BJ (cell line): ENCODE measurements around the gene OMA1. TPM values are rescaled to one million over a fixed set of nuclear protein-coding genes. Genes with fewer than 3 reads are reported as not detected.
A peak's percentile ranks its signal among the peaks of the same experiment; 100 is the strongest.
"Not testable (repeated sequence)": the region's sequence is repeated elsewhere in the genome, so short reads cannot be mapped to it uniquely, and the experiment has no call there.

Experiments
- CTCF ChIA-PET: fragments of 350-600 bp; formaldehyde crosslinking; extraction: SDS; loops from one replicate; lab custom pipeline; 2021; ENCODE audit warnings: antibody characterized with exemption, inconsistent platforms; lab: Yijun Ruan, JAX
- POLR2A ChIA-PET: fragments of 300-600 bp; sonication (Branson Sonifier 250); formaldehyde crosslinking; extraction: SDS; loops from one replicate; lab custom pipeline; 2021; ENCODE audit warnings: antibody characterized with exemption; lab: Charles Lee
- DNase-seq: peaks from one replicate; pipeline ENCODE4 v3.0.0-alpha.2; 2011; ENCODE audit warnings: low read depth
- H3K27me3 ChIP-seq: 2 replicates; pipeline ENCODE4 v1.6.0; 2011; ENCODE audit warnings: low read length; ENCODE audit not compliant: control insufficient read depth, insufficient read depth
- H3K36me3 ChIP-seq: 2 replicates; pipeline ENCODE4 v1.5.1; 2011; ENCODE audit warnings: low read length; ENCODE audit not compliant: control insufficient read depth, insufficient read depth
- H3K4me3 ChIP-seq: 2 replicates; pipeline ENCODE4 v1.5.1; 2011; ENCODE audit warnings: low read depth, mild to moderate bottlenecking, control low read depth, low read length
- polyA plus RNA-seq: library from polyadenylated mRNA; depleted of rRNA; stranded (reverse); fragments of >200 nt; gene quantifications from 2 replicates; pipeline ENCODE4 v1.2.3, GENCODE V29; 2011
- TF ChIP-seq, protein P1 (sequence below): IDR thresholded peaks from 2 replicates; pipeline ENCODE4 v1.5.1; 2011; ENCODE audit warnings: low read depth, mild to moderate bottlenecking, control low read depth, inconsistent platforms, low read length, moderate library complexity; ENCODE audit not compliant: insufficient read depth

The OMA1 gene
- polyA plus RNA-seq, 1 experiment: 8.4 TPM

DNA sequence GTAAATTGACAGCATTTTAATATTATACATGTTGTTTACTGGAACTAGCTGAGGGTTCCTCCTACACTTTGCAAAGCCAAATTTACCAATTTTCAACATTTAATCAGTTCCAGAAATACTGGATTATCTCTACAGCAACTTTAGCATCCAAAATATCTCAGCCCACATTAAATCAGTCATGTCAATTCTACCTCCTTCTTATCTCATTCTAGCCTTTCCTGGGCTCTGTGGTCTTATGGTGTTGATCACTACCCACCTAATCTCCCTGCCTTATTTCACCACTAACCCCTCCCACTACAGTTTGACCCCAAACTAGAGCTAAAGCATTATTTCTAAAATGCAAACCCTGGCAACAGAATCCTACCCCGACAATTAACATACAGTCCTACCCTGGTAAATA, 3.3 kb downstream of the OMA1 start:
- ChIA-PET CTCF (interaction anchor here (0.8 to 2.0 kb wide), 3 partner anchors 23 to 109 kb away, joined by 3 to 12 read pairs (median 5); no protein-coding TSS in a partner anchor), POLR2A (no interaction called here)
- H3K36me3 ChIP-seq: no peaks in the 10 kb centered on the region
- no peak for DNase-seq
- no peak overlapping the region for H3K4me3 ChIP-seq
- TF ChIP-seq, protein P1, sequence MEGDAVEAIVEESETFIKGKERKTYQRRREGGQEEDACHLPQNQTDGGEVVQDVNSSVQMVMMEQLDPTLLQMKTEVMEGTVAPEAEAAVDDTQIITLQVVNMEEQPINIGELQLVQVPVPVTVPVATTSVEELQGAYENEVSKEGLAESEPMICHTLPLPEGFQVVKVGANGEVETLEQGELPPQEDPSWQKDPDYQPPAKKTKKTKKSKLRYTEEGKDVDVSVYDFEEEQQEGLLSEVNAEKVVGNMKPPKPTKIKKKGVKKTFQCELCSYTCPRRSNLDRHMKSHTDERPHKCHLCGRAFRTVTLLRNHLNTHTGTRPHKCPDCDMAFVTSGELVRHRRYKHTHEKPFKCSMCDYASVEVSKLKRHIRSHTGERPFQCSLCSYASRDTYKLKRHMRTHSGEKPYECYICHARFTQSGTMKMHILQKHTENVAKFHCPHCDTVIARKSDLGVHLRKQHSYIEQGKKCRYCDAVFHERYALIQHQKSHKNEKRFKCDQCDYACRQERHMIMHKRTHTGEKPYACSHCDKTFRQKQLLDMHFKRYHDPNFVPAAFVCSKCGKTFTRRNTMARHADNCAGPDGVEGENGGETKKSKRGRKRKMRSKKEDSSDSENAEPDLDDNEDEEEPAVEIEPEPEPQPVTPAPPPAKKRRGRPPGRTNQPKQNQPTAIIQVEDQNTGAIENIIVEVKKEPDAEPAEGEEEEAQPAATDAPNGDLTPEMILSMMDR: no peak
- H3K27me3 ChIP-seq: no peaks in the 10 kb centered on the region

DNA sequence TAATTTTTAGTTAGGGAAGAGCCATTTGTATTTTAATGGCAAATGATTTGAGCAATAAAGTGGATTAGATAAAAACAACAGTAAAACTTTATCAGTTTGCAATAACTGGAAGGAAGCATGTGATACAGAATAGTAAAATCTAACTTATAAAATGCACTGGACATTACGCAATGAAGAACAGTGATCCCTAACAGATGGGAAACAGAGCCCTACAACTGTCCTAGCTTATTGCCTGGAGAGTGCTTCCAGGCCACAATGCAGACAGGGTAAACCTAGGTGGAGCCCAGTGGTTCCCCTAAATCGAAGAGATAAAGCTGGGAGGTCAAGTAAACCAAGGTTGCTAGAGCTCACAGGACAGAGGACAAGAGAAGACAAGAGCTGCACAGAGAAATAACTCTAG, 7.0 kb downstream of the OMA1 start:
- no peaks in the 10 kb centered on the region for H3K36me3 ChIP-seq
- TF ChIP-seq, protein P1: no peak
- DNase-seq: peak; percentile 17
- H3K4me3 ChIP-seq: no peak overlapping the region
- CTCF ChIA-PET: interaction anchor here (1.2 to 2.3 kb wide), 4 partner anchors 15 to 114 kb away, joined by 3 to 11 read pairs (median 4); no protein-coding TSS in a partner anchor
- POLR2A ChIA-PET: interaction anchor here (0.6 kb wide), 1 partner anchor 276 kb away, joined by 5 read pairs; no protein-coding TSS in a partner anchor
- H3K27me3 ChIP-seq: no peaks in the 10 kb centered on the region

GRCh38 chr1:58538821-58539220, 7.7 kb downstream of the OMA1 start:
- ChIA-PET POLR2A (interaction anchor here (0.6 kb wide), 1 partner anchor 275 kb away, joined by 5 read pairs; no protein-coding TSS in a partner anchor), CTCF (interaction anchor here (0.6 to 2.3 kb wide), 5 partner anchors 15 to 114 kb away, joined by 3 to 11 read pairs (median 4); no protein-coding TSS in a partner anchor)
- no peaks in the 10 kb centered on the region for H3K36me3 ChIP-seq
- TF ChIP-seq, protein P1: no peak
- H3K27me3 ChIP-seq: no peaks in the 10 kb centered on the region
- DNase-seq: no peak
- H3K4me3 ChIP-seq: no peak overlapping the region

DNA sequence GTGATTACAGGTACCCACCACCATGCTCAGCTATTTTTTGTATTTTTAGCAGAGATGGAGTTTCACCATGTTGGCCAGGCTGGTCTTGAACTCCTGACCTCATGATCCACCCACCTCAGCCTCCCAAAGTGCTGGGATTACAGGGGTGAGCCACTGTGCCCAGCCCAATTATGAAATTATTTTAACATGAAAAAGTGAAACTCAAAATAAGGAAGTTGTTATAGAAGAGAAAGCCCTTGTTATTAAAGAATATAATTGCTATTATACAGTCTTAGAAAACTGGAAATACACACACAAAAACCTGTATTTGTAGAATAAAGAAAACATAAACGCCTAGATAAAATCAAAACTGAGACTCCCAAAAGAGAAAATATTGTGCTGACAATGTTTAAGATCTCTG, 14.7 kb downstream of the OMA1 start:
- H3K36me3 ChIP-seq, POLR2A ChIA-PET, H3K27me3 ChIP-seq, DNase-seq, H3K4me3 ChIP-seq, CTCF ChIA-PET: not testable (repeated sequence)

GRCh38 chr1:58529284-58529683, 17.2 kb downstream of the OMA1 start:
- Histone ChIP-seq H3K4me3 (no peak overlapping the region), H3K27me3 (no peaks in the 10 kb centered on the region), H3K36me3 (no peaks in the 10 kb centered on the region)
- no peak for DNase-seq
- TF ChIP-seq, protein P1: no peak
- CTCF ChIA-PET: no interaction called here
- POLR2A ChIA-PET: no interaction called here

DNA sequence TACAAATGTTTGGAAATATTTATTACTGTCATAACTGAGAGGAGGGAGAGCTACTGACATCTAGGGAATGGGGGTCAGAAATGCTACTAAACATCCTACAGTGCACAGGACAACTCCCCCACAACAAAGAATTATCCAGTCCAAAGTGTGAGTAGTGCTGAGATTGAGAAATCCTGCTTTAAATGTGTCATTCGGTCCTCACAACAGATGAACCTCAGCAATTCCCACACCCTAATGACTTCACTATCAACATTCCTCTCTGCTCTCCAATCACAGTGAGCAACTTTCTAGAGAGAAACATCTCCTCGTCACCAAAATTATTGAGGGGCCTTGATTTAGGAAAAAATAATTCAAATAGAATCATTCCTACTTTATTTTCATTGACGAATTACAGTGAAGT, 18.0 kb downstream of the OMA1 start:
- DNase-seq: peak; percentile 42

More for the DNA sequence above, 18.0 kb downstream of the OMA1 start:
- Histone ChIP-seq H3K4me3 (no peak overlapping the region), H3K36me3 (no peaks in the 10 kb centered on the region), H3K27me3 (no peaks in the 10 kb centered on the region)
- ChIA-PET CTCF (interaction anchor here (0.9 to 1.8 kb wide), 4 partner anchors 10 to 18 kb away, joined by 3 to 5 read pairs (median 4); partner anchors contain the start of gene OMA1), POLR2A (no interaction called here)
- TF ChIP-seq, protein P1: no peak
